ENCODE data around the gene SPACA5B.
"Not testable (repeated sequence)": the region's sequence is repeated elsewhere in the genome, so short reads cannot be mapped to it uniquely, and the experiment has no call there.

DNA sequence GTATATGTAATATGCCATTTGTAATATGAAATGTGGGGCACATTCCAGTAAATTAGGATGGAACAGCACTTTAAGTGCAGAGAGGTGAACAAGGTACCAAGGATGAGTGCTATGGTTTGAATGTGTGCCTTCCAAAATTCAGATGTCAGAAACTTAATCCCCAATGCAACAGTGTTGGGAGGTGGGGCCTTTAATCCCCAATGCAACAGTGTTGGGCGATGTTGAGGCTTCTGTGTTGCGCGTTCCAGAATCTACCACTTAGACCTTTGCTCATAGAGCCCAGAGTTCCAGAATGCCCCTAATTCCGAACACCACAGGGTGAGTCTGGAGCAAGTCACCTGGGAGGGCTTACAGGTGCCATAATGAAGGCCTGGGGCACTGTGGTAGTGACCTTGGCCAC, at the start of gene SPACA5B:
- not testable (repeated sequence) for TF ChIP-seq FOXM1 (IDR thresholded peaks at IDR 0.05; ENCODE audit: borderline replicate concordance, low read depth)
- TF ChIP-seq, protein P1, sequence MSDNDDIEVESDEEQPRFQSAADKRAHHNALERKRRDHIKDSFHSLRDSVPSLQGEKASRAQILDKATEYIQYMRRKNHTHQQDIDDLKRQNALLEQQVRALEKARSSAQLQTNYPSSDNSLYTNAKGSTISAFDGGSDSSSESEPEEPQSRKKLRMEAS (IDR thresholded peaks at IDR 0.05): not testable (repeated sequence)
- TF ChIP-seq, protein P2, sequence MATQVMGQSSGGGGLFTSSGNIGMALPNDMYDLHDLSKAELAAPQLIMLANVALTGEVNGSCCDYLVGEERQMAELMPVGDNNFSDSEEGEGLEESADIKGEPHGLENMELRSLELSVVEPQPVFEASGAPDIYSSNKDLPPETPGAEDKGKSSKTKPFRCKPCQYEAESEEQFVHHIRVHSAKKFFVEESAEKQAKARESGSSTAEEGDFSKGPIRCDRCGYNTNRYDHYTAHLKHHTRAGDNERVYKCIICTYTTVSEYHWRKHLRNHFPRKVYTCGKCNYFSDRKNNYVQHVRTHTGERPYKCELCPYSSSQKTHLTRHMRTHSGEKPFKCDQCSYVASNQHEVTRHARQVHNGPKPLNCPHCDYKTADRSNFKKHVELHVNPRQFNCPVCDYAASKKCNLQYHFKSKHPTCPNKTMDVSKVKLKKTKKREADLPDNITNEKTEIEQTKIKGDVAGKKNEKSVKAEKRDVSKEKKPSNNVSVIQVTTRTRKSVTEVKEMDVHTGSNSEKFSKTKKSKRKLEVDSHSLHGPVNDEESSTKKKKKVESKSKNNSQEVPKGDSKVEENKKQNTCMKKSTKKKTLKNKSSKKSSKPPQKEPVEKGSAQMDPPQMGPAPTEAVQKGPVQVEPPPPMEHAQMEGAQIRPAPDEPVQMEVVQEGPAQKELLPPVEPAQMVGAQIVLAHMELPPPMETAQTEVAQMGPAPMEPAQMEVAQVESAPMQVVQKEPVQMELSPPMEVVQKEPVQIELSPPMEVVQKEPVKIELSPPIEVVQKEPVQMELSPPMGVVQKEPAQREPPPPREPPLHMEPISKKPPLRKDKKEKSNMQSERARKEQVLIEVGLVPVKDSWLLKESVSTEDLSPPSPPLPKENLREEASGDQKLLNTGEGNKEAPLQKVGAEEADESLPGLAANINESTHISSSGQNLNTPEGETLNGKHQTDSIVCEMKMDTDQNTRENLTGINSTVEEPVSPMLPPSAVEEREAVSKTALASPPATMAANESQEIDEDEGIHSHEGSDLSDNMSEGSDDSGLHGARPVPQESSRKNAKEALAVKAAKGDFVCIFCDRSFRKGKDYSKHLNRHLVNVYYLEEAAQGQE (IDR thresholded peaks at IDR 0.05; ENCODE audit: low read depth): not testable (repeated sequence)

All from Ishikawa (cell line).